B cell (primary cell): ENCODE measurements around the gene CCDC170. TPM values are rescaled to one million over a fixed set of nuclear protein-coding genes. Genes with fewer than 3 reads are reported as not detected.

ENCODE experiments used
- ATAC-seq: fragments of 200-7000 bp; cut with Tn5 transposase; one replicate; pipeline ENCODE4 v1.10.0; 2021; ENCODE audit warnings: low read depth, mild to moderate bottlenecking, moderate number of reproducible peaks, moderate library complexity
- CTCF ChIA-PET: fragments of 350-600 bp; sonication (Branson Sonifier 250); formaldehyde crosslinking; loops from one replicate; lab custom pipeline; 2021; ENCODE audit warnings: antibody characterized with exemption, inconsistent platforms; lab: Charles Lee
- POLR2A ChIA-PET: fragments of 350-600 bp; sonication (Branson Sonifier 250); formaldehyde crosslinking; loops from one replicate; lab custom pipeline; 2021; ENCODE audit warnings: antibody characterized with exemption; lab: Charles Lee
- DNase-seq: peaks from one replicate; pipeline ENCODE4 v3.0.0; 2013
- H2AFZ ChIP-seq: 2 replicates; pipeline ENCODE4 v1.6.1; 2012; ENCODE audit warnings: mild to moderate bottlenecking, low read depth, low read length; ENCODE audit not compliant: insufficient read depth, poor library complexity, severe bottlenecking
- H3K27ac ChIP-seq, 2 donors: 1 replicate in 1 of 2; 2 replicates in 1 of 2; pipeline ENCODE4 v1.5.1; 2012 to 2013; ENCODE audit warnings: low read length in 2 of 2, mild to moderate bottlenecking in 2 of 2, moderate library complexity in 1 of 2
- H3K27me3 ChIP-seq, 4 experiments: fragments of 200-600 bp in 1 of 4; sonication (generic) in 1 of 4; replicated peaks in 1 of 4; 1 replicate in 2 of 4; 2 replicates in 2 of 4; pipeline versions ENCODE4 v1.6.1 to v1.7.0; 2013 to 2016; ENCODE audit warnings: low read length in 3 of 4, mild to moderate bottlenecking in 2 of 4, mixed read lengths in 1 of 4, moderate library complexity in 1 of 4; ENCODE audit not compliant: insufficient read depth in 4 of 4, control insufficient read depth in 3 of 4; ENCODE audit errors: control extremely low read depth in 1 of 4
- H3K36me3 ChIP-seq, 2 experiments: replicated peaks in 1 of 2; 1 replicate in 1 of 2; 2 replicates in 1 of 2; pipeline versions ENCODE4 v1.6.1 to v1.7.1; 2013; ENCODE audit warnings: low read length in 1 of 2; ENCODE audit not compliant: insufficient read depth in 2 of 2, control insufficient read depth in 1 of 2; ENCODE audit errors: control extremely low read depth in 1 of 2, extremely low read depth in 1 of 2
- H3K4me1 ChIP-seq, 2 donors: fragments of 200-600 bp in 1 of 2; sonication (generic) in 1 of 2; 1 replicate in 1 of 2; 2 replicates in 1 of 2; pipeline versions ENCODE4 v1.5.1 to v1.6.1; 2013 to 2017; ENCODE audit warnings: low read length in 2 of 2; ENCODE audit not compliant: control insufficient read depth in 2 of 2, insufficient read depth in 2 of 2
- H3K4me2 ChIP-seq: replicated peaks from 2 replicates; pipeline ENCODE3; 2012; ENCODE audit warnings: mild to moderate bottlenecking, low read depth, low read length; ENCODE audit not compliant: poor library complexity, severe bottlenecking
- H3K4me3 ChIP-seq, 5 experiments: fragments of 200-600 bp in 1 of 5; sonication (generic) in 1 of 5; 1 replicate in 3 of 5; 2 replicates in 2 of 5; pipeline versions ENCODE4 v1.5.1 to v1.7.0; 2011 to 2016; ENCODE audit warnings: low read length in 4 of 5, mild to moderate bottlenecking in 4 of 5, low read depth in 2 of 5, control low read depth in 1 of 5, moderate library complexity in 1 of 5; ENCODE audit not compliant: insufficient read depth in 1 of 5; ENCODE audit errors: control extremely low read depth in 1 of 5, extremely low read depth in 1 of 5
- H3K79me2 ChIP-seq: fragments of 200-600 bp; sonication (generic); one replicate; pipeline ENCODE4 v1.6.0; 2016; ENCODE audit warnings: low read length; ENCODE audit not compliant: control insufficient read depth, insufficient read depth
- H3K9ac ChIP-seq: fragments of 200-600 bp; sonication (generic); 2 replicates; pipeline ENCODE4 v1.6.1; 2017; ENCODE audit warnings: mild to moderate bottlenecking, low read length, moderate library complexity
- H3K9me3 ChIP-seq, 3 donors: one replicate each; pipeline versions ENCODE4 v1.6.1 to v1.7.1; 2013; ENCODE audit warnings: low read length in 2 of 3; ENCODE audit not compliant: control insufficient read depth in 2 of 3, insufficient read depth in 1 of 3; ENCODE audit errors: control extremely low read depth in 1 of 3
- H4K20me1 ChIP-seq: 2 replicates; pipeline ENCODE4 v1.6.0; 2012; ENCODE audit warnings: mild to moderate bottlenecking, low read length; ENCODE audit not compliant: insufficient read depth, control insufficient read depth, poor library complexity, severe bottlenecking
- H3K27ac Mint-ChIP-seq: one replicate; pipeline ENCODE4 v1.8.0; 2021; ENCODE audit warnings: mixed read lengths
- H3K27me3 Mint-ChIP-seq: one replicate; pipeline ENCODE4 v1.8.0; 2021; ENCODE audit warnings: mixed read lengths
- H3K4me1 Mint-ChIP-seq: one replicate; pipeline ENCODE4 v1.8.0; 2021; ENCODE audit warnings: mixed read lengths
- H3K4me3 Mint-ChIP-seq: one replicate; pipeline ENCODE4 v1.8.0; 2021; ENCODE audit warnings: mixed read lengths
- H3K9me3 Mint-ChIP-seq: one replicate; pipeline ENCODE4 v1.8.0; 2022; ENCODE audit warnings: mixed read lengths; ENCODE audit not compliant: insufficient read depth
- CTCF ChIP-seq: fragments of 200-600 bp; IDR thresholded peaks from one replicate; pipeline ENCODE4 v1.8.0; 2022; ENCODE audit warnings: antibody characterized with exemption, mild to moderate bottlenecking
- EZH2 ChIP-seq: IDR thresholded peaks from 2 replicates; pipeline ENCODE4 v1.6.1; 2012; ENCODE audit warnings: borderline replicate concordance, low read depth, mild to moderate bottlenecking, moderate library complexity, low read length; ENCODE audit not compliant: insufficient read depth, poor library complexity, severe bottlenecking
- WGBS: methylation state at CpG from one replicate; pipeline ENCODE4 v1.1.5; 2013; ENCODE audit warnings: missing lambda C conversion rate; ENCODE audit not compliant: insufficient coverage; 5-methylcytosine and 5-hydroxymethylcytosine counted together
- intact Hi-C: fragments of 100-400 bp; cut with micrococcal nuclease; formaldehyde crosslinking; loops from one replicate; pipeline ENCODE4 v1.10.0; 2022
- polyA plus RNA-seq: library from polyadenylated mRNA; depleted of rRNA; stranded (reverse); fragments of >200 nt; gene quantifications from 2 replicates; pipeline ENCODE4 v1.2.3, GENCODE V29; 2012
- total RNA-seq, 2 donors: library from RNA; stranded (reverse); fragments of 120-200 nt in 1 of 2; gene quantifications; 1 replicate in 1 of 2; 2 replicates in 1 of 2; pipeline versions ENCODE4 v1.2.3 to v1.2.4, GENCODE V29; 2013 to 2022

CCDC170 gene
- total and polyA plus RNA-seq, 2 donors (not counting 1 experiment from before 2014, with no cell fraction given): 0.01 TPM; not detected in 1

DNA sequence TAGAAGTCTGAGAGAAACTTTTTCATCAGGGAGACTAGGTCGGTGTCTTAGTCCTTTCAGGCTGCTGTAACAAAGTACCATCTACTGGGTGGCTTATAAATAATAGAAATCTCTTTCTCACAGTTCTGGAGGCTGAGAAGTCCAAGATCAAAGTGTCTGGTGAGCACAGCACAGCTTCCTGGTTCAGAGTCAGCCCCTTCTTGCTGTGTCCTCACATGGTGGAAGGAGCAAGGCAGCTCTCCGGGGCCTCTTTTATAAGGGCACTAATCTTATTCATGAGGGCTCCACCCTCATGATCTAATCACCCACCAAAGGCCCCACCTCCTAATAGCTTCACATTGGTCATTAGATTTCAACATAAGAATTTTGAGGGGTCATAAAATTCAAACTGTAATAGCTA, 122.8 kb downstream of the CCDC170 start:
- TF ChIP-seq CTCF (no peak), EZH2 (no peak)
- ChIA-PET POLR2A (no interaction called here), CTCF (no interaction called here)
- Histone ChIP-seq H3K36me3 (no peaks in the 10 kb centered on the region), H3K27ac (no peak overlapping the region), H3K9ac (no peak overlapping the region), H4K20me1 (no peaks in the 10 kb centered on the region), H2AFZ (no peak overlapping the region), H3K4me3 (no peak overlapping the region), H3K27me3 (peaks cover 0 to 2% (median 0%) of the 10 kb centered on the region in 4 experiments), H3K4me2 (no peak overlapping the region), H3K4me1 (no peaks in the 10 kb centered on the region), H3K79me2 (no peaks in the 10 kb centered on the region), H3K9me3 (peaks cover 0 to 3% (median 0%) of the 10 kb centered on the region in 3 donors)
- DNase-seq (no peak), ATAC-seq (no peak)
- intact Hi-C loops: no loop called here
- peaks cover 27% of the 10 kb centered on the region for H3K27me3 Mint-ChIP-seq
- no peaks in the 10 kb centered on the region for H3K4me1 Mint-ChIP-seq
- H3K27ac Mint-ChIP-seq: no peak overlapping the region
- no peak overlapping the region for H3K4me3 Mint-ChIP-seq
- no CpG with 5 or more reads among the region's 2 CpGs for WGBS
- no peaks in the 10 kb centered on the region for H3K9me3 Mint-ChIP-seq

DNA sequence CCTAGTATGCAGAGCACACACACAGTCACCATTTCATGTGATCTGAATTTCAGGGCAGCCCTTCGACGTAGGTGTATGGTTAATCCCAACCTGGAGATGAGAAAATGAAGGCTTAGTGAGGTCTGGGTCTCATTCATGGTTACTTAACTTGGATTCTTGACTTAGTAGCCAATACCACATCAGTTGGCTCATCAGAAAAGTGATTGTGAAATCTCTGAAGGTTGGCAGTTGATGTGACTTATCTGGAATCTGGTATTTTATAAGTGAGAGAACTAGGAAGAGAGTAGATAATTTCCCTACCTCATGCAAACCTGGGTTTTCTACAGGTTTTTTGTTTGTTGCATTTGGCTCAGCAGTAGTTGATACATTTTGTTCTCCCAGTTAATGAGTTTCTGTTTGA, 123.7 kb downstream of the CCDC170 start:
- no peaks in the 10 kb centered on the region for H3K4me1 ChIP-seq
- Mint-ChIP-seq H3K9me3 (no peaks in the 10 kb centered on the region), H3K27ac (no peak overlapping the region), H3K27me3 (peaks cover 21% of the 10 kb centered on the region), H3K4me3 (no peak overlapping the region), H3K4me1 (no peaks in the 10 kb centered on the region)
- intact Hi-C loops: no loop called here
- ChIA-PET CTCF (no interaction called here), POLR2A (no interaction called here)
- WGBS: no CpG with 5 or more reads among the region's 2 CpGs
- ATAC-seq (no peak), DNase-seq (no peak)
- H3K4me2 ChIP-seq: no peak overlapping the region
- H3K79me2 ChIP-seq: no peaks in the 10 kb centered on the region
- H3K27me3 ChIP-seq: peaks cover 0 to 2% (median 0%) of the 10 kb centered on the region in 4 experiments
- no peak overlapping the region for H3K9ac ChIP-seq
- no peak overlapping the region for H3K27ac ChIP-seq
- H3K36me3 ChIP-seq: no peaks in the 10 kb centered on the region
- no peak overlapping the region for H3K4me3 ChIP-seq
- H3K9me3 ChIP-seq: peaks cover 0 to 3% (median 0%) of the 10 kb centered on the region in 3 donors
- no peak overlapping the region for H2AFZ ChIP-seq
- no peaks in the 10 kb centered on the region for H4K20me1 ChIP-seq
- no peak for TF ChIP-seq EZH2
- no peak for TF ChIP-seq CTCF
